ENCODE measurements around the gene RBM4. TPM values are rescaled to one million over a fixed set of nuclear protein-coding genes. Genes with fewer than 3 reads are reported as not detected.
A peak's percentile ranks its signal among the peaks of the same experiment; 100 is the strongest.

The RBM4 gene
- total and polyA plus RNA-seq, 2 of the 13 experiments (the other 11 are each of a cell fraction or from before 2014, with no cell fraction given), result 126 to 136 TPM

DNA sequence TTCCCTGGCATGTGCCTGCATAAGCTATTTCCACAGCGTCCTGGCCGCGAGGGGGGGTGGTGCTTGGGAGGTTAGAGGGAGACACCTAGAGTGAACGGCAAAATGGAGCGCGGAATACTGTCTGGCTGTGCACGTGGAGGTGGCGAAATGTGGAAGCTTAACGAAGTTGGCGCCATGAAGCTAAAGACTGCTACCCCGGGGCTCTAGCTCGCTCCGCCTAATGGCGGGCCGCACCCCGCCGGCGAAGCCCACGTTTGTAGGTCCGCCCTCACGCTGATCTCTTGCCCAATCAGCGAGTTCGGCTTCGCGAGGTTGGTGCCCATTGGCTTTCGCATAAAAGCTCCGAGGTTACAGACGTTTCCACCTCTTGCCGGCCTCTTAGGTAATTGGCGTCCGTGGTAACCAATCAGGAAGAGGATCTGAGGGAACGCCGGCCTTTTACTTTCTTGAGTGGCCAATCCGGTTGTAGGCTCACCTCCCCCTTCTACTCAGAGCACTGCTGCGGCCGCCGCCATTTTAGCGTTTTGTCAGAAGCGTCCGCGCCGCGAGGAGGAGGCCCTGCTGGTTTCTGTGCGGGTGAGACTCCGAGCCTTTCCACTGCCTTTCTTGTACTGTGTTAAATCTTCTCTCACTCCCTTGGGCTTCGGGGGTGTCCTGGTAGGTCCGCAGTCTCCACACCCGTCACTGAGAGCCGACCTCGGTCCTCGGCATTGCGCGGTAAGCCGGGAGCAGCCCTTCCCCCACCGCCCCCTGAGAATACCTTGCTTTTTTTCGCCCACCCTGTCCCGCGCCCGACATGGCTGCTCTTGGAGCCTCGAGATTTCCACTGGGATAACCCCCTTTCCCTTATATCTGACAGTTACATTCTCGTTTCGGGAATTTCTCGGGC lies at the start of gene RBM4 (continued):
- TF ChIP-seq NR3C1 (CRISPR knock-in tag; IDR thresholded peaks at IDR 0.05) (no peak), SRSF9 (IDR thresholded peaks at IDR 0.05; ENCODE audit: borderline replicate concordance, insufficient read depth, low read depth, low read length, poor library complexity, severe bottlenecking) (no peak), RAD51 (IDR thresholded peaks at IDR 0.05; ENCODE audit: borderline replicate concordance) (no peak), MED8 (CRISPR knock-in tag; IDR thresholded peaks at IDR 0.05; ENCODE audit: insufficient replicate concordance) (peak; percentile 43), KLF13 (CRISPR knock-in tag; IDR thresholded peaks at IDR 0.05) (no peak), ISX (CRISPR knock-in tag; conservative IDR thresholded peaks at IDR 0.05) (no peak)
- TF ChIP-seq, protein P1, sequence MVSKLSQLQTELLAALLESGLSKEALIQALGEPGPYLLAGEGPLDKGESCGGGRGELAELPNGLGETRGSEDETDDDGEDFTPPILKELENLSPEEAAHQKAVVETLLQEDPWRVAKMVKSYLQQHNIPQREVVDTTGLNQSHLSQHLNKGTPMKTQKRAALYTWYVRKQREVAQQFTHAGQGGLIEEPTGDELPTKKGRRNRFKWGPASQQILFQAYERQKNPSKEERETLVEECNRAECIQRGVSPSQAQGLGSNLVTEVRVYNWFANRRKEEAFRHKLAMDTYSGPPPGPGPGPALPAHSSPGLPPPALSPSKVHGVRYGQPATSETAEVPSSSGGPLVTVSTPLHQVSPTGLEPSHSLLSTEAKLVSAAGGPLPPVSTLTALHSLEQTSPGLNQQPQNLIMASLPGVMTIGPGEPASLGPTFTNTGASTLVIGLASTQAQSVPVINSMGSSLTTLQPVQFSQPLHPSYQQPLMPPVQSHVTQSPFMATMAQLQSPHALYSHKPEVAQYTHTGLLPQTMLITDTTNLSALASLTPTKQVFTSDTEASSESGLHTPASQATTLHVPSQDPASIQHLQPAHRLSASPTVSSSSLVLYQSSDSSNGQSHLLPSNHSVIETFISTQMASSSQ (IDR thresholded peaks at IDR 0.05; ENCODE audit: low read depth), result no peak
- TF ChIP-seq, protein P1 (CRISPR knock-in tag; IDR thresholded peaks at IDR 0.05; ENCODE audit: borderline replicate concordance), result no peak
- TF ChIP-seq, protein P2, sequence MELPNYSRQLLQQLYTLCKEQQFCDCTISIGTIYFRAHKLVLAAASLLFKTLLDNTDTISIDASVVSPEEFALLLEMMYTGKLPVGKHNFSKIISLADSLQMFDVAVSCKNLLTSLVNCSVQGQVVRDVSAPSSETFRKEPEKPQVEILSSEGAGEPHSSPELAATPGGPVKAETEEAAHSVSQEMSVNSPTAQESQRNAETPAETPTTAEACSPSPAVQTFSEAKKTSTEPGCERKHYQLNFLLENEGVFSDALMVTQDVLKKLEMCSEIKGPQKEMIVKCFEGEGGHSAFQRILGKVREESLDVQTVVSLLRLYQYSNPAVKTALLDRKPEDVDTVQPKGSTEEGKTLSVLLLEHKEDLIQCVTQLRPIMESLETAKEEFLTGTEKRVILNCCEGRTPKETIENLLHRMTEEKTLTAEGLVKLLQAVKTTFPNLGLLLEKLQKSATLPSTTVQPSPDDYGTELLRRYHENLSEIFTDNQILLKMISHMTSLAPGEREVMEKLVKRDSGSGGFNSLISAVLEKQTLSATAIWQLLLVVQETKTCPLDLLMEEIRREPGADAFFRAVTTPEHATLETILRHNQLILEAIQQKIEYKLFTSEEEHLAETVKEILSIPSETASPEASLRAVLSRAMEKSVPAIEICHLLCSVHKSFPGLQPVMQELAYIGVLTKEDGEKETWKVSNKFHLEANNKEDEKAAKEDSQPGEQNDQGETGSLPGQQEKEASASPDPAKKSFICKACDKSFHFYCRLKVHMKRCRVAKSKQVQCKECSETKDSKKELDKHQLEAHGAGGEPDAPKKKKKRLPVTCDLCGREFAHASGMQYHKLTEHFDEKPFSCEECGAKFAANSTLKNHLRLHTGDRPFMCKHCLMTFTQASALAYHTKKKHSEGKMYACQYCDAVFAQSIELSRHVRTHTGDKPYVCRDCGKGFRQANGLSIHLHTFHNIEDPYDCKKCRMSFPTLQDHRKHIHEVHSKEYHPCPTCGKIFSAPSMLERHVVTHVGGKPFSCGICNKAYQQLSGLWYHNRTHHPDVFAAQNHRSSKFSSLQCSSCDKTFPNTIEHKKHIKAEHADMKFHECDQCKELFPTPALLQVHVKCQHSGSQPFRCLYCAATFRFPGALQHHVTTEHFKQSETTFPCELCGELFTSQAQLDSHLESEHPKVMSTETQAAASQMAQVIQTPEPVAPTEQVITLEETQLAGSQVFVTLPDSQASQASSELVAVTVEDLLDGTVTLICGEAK (IDR thresholded peaks at IDR 0.05), result no peak
- TF ChIP-seq, protein P2 (CRISPR knock-in tag; IDR thresholded peaks at IDR 0.05), result no peak; the same call in 1 of the 2 replicates
- TF ChIP-seq, protein P3, sequence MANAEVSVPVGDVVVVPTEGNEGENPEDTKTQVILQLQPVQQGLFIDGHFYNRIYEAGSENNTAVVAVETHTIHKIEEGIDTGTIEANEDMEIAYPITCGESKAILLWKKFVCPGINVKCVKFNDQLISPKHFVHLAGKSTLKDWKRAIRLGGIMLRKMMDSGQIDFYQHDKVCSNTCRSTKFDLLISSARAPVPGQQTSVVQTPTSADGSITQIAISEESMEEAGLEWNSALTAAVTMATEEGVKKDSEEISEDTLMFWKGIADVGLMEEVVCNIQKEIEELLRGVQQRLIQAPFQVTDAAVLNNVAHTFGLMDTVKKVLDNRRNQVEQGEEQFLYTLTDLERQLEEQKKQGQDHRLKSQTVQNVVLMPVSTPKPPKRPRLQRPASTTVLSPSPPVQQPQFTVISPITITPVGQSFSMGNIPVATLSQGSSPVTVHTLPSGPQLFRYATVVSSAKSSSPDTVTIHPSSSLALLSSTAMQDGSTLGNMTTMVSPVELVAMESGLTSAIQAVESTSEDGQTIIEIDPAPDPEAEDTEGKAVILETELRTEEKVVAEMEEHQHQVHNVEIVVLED (CRISPR knock-in tag; IDR thresholded peaks at IDR 0.05; ENCODE audit: borderline replicate concordance), result peak; percentile 80; the same call in 1 of the 2 replicates

All from HepG2 (cell line).